GM19372 (cell line): ENCODE measurements around the gene GPR78.
"Not testable (repeated sequence)": the region's sequence is repeated elsewhere in the genome, so short reads cannot be mapped to it uniquely, and the experiment has no call there.

Source experiments
- ATAC-seq: cut with Tn5 transposase; IDR thresholded peaks from one replicate; pipeline ENCODE4 v1.9.1; 2021; ENCODE audit warnings: mild to moderate bottlenecking, low read depth, moderate library complexity; ENCODE audit not compliant: unreplicated experiment

Gene GPR78

DNA sequence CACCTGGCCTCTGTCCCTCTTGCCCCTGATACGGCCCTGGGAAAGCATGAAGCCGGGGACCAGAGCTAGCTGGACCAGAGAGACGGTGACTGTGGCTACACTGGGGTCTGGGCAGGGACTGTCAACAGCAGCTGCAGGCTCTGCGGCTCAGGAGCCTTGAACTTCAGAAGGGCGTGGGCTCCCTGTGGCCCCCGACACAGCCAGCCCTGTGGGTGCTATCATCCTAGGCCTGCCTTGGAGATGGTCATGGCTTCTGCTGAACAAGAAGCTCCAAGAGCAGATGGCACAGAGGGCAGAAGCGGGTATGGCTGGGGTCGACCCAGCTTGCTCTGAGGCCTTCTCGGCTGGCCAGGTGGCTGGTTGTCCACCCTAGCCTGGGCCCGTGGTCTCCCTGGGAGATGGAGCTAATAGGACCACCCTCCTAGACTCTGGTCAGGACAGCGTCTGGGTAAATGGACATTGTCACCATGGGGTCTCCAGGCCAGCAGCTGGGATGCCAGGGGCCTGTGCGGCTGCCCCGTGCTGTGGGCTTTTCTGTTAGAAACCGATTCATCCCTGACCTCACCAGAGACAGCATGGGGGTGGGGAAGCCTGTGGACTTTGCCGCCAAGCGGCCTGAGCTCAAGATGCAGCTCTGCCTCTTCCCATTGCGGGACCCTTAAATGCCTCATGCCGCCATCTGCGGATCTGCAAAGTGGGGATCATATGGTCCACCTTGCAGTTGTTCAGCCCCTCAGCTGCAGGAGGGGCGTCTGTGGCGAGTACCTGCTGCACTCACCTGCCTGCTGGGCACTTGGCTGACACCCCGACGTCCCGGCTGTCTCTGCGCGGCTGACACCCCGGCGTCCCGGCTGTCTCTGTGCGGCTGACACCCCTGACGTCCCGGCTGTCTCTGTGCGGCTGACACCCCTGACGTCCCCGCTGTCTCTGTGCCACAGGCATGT is 33.5 kb downstream of the GPR78 start:
- ATAC-seq = no peak

GRCh38 chr4:8614365-8615193 is 34.4 kb downstream of the GPR78 start:
- ATAC-seq = no peak

DNA sequence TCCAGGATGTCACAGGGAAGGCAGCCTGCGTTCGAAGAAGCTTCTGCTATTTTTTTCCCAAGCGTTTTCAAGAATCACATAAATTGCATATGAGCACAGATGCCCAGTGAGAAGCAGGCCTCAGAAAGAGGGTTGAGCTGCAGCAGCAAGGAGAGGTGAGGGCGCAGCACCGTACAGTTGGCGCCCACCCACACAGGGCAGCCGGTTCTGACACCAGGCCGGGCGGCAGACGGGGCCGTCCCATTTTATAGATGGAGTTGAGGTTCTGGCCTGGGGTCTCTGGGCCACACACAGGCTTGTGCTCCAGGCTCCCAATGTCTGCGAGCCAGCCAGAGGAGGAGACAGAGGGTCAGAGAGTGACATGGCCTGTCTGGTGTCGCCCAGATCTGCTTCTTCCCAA is 35.2 kb downstream of the GPR78 start:
- ATAC-seq = no peak

GRCh38 chr4:8615921-8616787 is 36.0 kb downstream of the GPR78 start:
- ATAC-seq = no peak

GRCh38 chr4:8616831-8617230 is 36.6 kb downstream of the GPR78 start:
- no peak for ATAC-seq

- no peak for ATAC-seq
These were observed 37.4 kb downstream of the GPR78 start for GRCh38 chr4:8617486-8618040.

- ATAC-seq = no peak
These were observed 38.2 kb downstream of the GPR78 start for GRCh38 chr4:8618421-8618820.

GRCh38 chr4:8618961-8619720 is 38.9 kb downstream of the GPR78 start:
- ATAC-seq = no peak

GRCh38 chr4:8621135-8621534 is 40.9 kb downstream of the GPR78 start:
- not testable (repeated sequence) for ATAC-seq

- ATAC-seq = not testable (repeated sequence)
These were observed 44.5 kb downstream of the GPR78 start for GRCh38 chr4:8624601-8625272.

DNA sequence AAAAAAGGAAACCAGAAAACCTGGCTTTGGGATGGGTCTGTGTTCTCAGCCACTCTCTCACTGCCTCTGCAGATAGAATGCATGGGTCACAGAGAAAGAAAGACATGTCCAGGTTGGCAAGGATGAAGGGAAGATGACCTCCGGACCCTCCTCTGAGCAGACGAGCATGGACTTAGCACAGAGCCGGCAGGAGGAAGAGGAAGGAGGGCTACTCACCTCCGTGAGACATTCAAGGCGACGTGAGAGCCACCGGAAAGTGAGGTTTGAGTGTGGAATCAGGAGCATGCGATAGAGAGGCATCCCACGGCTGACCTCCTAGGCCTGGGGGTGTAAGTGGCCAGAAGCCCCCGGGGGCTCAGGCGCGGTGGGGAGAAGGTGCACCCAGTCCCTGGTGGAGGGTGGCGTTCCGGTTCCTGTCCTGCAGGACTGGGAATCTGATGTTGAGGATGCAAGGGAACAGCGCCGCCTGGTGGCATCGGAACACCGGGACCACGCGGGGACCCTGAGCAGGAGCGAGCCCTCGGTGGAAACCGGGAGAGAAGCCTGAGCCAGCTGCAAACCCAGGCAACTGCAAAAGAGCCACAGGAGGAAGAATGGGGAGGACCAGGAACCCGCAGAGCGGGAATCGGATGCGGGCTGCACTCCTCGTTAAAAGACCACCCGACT is 50.2 kb downstream of the GPR78 start:
- ATAC-seq = not testable (repeated sequence)

DNA sequence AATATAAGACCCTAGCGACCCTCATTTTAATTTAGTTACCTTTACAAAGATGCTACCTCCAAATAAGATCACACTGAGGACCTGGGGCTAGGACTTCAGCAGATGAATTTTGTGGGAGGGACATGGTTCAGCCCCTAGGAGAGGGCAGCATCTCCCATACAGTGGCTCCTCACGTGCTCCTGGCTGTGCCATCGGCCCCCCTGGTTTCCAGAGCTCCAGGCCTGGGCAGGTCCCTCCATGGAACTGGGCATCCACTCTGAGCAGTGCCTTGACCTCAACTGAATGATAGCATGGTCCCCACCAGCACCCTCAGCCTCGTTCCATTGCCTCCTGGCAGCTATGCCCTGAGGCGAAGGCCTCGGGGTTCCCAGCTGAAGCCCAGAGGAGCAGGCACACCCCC is 51.7 kb downstream of the GPR78 start:
- ATAC-seq = not testable (repeated sequence)

DNA sequence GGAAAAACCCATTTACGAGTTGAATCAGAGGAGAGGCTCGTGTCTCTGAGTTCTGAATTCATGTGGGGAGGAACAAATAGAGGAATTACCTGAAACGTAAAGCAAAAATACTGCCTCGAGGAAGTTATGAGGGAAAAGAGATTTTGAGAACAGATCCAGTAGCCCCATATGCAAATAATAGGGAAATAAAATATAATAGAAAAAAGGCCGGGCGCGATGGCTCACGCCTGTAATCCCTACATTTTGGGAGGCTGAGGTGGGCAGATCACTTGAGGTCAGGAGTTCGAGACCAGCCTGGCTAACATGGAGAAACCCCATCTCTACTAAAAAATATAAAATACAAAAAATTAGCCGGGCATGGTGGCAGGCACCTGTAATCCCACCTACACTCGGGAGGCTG is 54.6 kb downstream of the GPR78 start:
- ATAC-seq = not testable (repeated sequence)

DNA sequence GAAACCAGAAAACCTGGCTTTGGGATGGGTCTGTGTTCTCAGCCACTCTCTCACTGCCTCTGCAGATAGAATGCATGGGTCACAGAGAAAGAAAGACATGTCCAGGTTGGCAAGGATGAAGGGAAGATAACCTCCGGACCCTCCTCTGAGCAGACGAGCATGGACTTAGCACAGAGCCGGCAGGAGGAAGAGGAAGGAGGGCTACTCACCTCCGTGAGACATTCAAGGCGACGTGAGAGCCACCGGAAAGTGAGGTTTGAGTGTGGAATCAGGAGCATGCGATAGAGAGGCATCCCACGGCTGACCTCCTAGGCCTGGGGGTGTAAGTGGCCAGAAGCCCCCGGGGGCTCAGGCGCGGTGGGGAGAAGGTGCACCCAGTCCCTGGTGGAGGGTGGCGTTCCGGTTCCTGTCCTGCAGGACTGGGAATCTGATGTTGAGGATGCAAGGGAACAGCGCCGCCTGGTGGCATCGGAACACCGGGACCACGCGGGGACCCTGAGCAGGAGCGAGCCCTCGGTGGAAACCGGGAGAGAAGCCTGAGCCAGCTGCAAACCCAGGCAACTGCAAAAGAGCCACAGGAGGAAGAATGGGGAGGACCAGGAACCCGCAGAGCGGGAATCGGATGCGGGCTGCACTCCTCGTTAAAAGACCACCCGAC is 55.8 kb downstream of the GPR78 start:
- ATAC-seq = not testable (repeated sequence)
